PC-3 (cell line): Measurements from ENCODE around the gene GRHL3. TPM values are rescaled to one million over a fixed set of nuclear protein-coding genes. Genes with fewer than 3 reads are reported as not detected.

Experiments used
- ATAC-seq: fragments of 200-7000 bp; cut with Tn5 transposase; 2 replicates; pipeline ENCODE4 v1.9.1; 2020; ENCODE audit warnings: mild to moderate bottlenecking, moderate library complexity
- BruUV-seq: library from RNA; stranded (reverse); fragments of 400-500 nt; replicated peaks from 2 replicates; lab custom pipeline; 2021; lab: Mats Ljungman, UMichigan
- CTCF ChIA-PET: fragments of 300-600 bp; sonication (Branson Sonifier 250); formaldehyde crosslinking; loops from one replicate; lab custom pipeline; 2022; ENCODE audit warnings: antibody characterized with exemption; lab: Charles Lee
- POLR2A ChIA-PET: fragments of 300-600 bp; sonication (Branson Sonifier 250); formaldehyde crosslinking; loops from one replicate; lab custom pipeline; 2022; ENCODE audit warnings: antibody characterized with exemption; ENCODE audit not compliant: unreplicated experiment; lab: Charles Lee
- DNase-seq: peaks from one replicate; pipeline ENCODE4 v3.0.0-alpha.2; 2015
- H2AFZ ChIP-seq: fragments of 300-600 bp; sonication (generic); 2 replicates; pipeline ENCODE4 v1.6.0; 2016; ENCODE audit warnings: antibody characterized with exemption, low read length
- H3F3A ChIP-seq: fragments of 300-600 bp; sonication (generic); one replicate; pipeline ENCODE4 v1.6.0; 2017; ENCODE audit warnings: antibody characterized with exemption, low read length, control low read depth, mild to moderate bottlenecking; ENCODE audit not compliant: unreplicated experiment
- H3K27ac ChIP-seq: fragments of 300-600 bp; sonication (generic); 2 replicates; pipeline ENCODE4 v1.5.1; 2016; ENCODE audit warnings: mild to moderate bottlenecking, low read length
- H3K27me3 ChIP-seq: fragments of 300-600 bp; sonication (generic); 2 replicates; pipeline ENCODE4 v1.6.1; 2016; ENCODE audit warnings: low read length, mixed read lengths
- H3K36me3 ChIP-seq: fragments of 300-600 bp; sonication (generic); 2 replicates; pipeline ENCODE4 v1.6.1; 2016; ENCODE audit warnings: low read depth, mixed run types, low read length, mixed read lengths
- H3K4me1 ChIP-seq: fragments of 300-600 bp; sonication (generic); 2 replicates; pipeline ENCODE4 v1.5.1; 2016; ENCODE audit warnings: low read length; ENCODE audit not compliant: insufficient read depth
- H3K4me2 ChIP-seq: fragments of 300-600 bp; sonication (generic); 2 replicates; pipeline ENCODE4 v1.6.0; 2016; ENCODE audit warnings: low read length
- H3K4me3 ChIP-seq: fragments of 300-600 bp; sonication (generic); 2 replicates; pipeline ENCODE4 v1.5.1; 2016; ENCODE audit warnings: mild to moderate bottlenecking, low read length, mixed read lengths
- H3K79me2 ChIP-seq: fragments of 300-600 bp; sonication (generic); 2 replicates; pipeline ENCODE4 v1.6.1; 2017; ENCODE audit warnings: low read length, mixed read lengths
- H3K9ac ChIP-seq: fragments of 300-600 bp; sonication (generic); 2 replicates; pipeline ENCODE4 v1.6.0; 2016; ENCODE audit warnings: mild to moderate bottlenecking, low read length
- H3K9me2 ChIP-seq: fragments of 300-600 bp; sonication (generic); replicated peaks from 2 replicates; pipeline ENCODE4 v1.6.1; 2016; ENCODE audit warnings: mixed run types, low read length, mixed read lengths
- H3K9me3 ChIP-seq: fragments of 300-600 bp; sonication (generic); 2 replicates; pipeline ENCODE4 v1.6.1; 2016; ENCODE audit warnings: low read length, mixed read lengths
- H4K20me1 ChIP-seq: fragments of 300-600 bp; sonication (generic); 2 replicates; pipeline ENCODE4 v1.6.1; 2016; ENCODE audit warnings: low read length, mixed read lengths
- EZH2 ChIP-seq: fragments of 300-600 bp; sonication (generic); IDR thresholded peaks from one replicate; pipeline ENCODE4 v1.6.1; 2017; ENCODE audit warnings: antibody characterized with exemption, mild to moderate bottlenecking, low read length; ENCODE audit not compliant: unreplicated experiment
- EZH2phosphoT487 ChIP-seq: fragments of 300-600 bp; sonication (generic); IDR thresholded peaks from 2 replicates; pipeline ENCODE4 v1.6.1; 2018; ENCODE audit warnings: mild to moderate bottlenecking, antibody characterized with exemption, low read length, borderline replicate concordance
- intact Hi-C: fragments of 100-400 bp; cut with micrococcal nuclease; formaldehyde crosslinking; loops from 2 replicates; pipeline ENCODE4 v1.9.0; 2023
- total RNA-seq: library from RNA; depleted of rRNA; stranded (reverse); fragments of >200 nt; gene quantifications from 2 replicates; pipeline ENCODE4 v1.2.3, GENCODE V29; 2014
- TF ChIP-seq, protein P1 (sequence below): fragments of 300-600 bp; sonication (generic); conservative IDR thresholded peaks from 2 replicates; pipeline ENCODE4 v1.5.1; 2017; ENCODE audit warnings: antibody characterized with exemption, low read depth, mild to moderate bottlenecking, low read length

The GRHL3 gene
- total RNA-seq, 1 experiment from 2014 or later = 3.5 TPM

DNA sequence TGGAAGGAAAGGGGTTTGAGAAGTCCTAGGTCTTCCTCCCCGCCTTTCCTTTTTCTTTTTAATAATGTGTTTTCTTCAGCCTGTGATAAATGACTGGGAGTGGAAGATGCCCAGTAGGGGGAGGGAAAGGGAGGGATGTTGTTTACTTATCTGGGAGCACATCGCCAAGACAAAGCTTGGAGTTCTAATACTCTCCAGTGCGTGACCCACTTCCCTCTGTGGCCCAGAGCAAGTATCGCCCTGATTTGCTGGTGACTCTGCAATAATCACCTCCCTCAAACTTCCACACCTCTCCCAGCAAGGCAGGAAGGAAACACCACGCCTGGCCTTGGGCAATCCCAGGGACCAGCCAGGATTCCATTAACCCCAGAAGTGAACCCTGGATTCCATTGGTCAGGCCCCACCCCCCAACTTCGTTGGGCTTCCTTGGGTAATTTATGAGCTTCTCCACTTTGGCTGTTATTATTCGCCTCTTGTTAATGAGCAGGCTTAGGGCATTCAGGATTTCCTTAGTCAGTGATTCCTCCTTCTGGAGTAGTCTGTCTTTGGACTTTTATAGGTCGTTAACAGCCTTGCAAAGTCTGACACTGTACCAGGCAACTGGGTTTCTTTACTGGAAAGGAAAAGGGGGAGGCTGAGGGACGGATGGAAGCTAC lies 24.3 kb upstream of the GRHL3 start:
- TF ChIP-seq, protein P1, sequence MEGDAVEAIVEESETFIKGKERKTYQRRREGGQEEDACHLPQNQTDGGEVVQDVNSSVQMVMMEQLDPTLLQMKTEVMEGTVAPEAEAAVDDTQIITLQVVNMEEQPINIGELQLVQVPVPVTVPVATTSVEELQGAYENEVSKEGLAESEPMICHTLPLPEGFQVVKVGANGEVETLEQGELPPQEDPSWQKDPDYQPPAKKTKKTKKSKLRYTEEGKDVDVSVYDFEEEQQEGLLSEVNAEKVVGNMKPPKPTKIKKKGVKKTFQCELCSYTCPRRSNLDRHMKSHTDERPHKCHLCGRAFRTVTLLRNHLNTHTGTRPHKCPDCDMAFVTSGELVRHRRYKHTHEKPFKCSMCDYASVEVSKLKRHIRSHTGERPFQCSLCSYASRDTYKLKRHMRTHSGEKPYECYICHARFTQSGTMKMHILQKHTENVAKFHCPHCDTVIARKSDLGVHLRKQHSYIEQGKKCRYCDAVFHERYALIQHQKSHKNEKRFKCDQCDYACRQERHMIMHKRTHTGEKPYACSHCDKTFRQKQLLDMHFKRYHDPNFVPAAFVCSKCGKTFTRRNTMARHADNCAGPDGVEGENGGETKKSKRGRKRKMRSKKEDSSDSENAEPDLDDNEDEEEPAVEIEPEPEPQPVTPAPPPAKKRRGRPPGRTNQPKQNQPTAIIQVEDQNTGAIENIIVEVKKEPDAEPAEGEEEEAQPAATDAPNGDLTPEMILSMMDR = no peak
- TF ChIP-seq EZH2phosphoT487 (no peak), EZH2 (no peak)
- H3K9me3 ChIP-seq = no peaks in the 10 kb centered on the region
- ATAC-seq (peak; percentile 82), DNase-seq (peak; percentile 84)
- peak overlapping the region; percentile 96 for H3K27ac ChIP-seq
- peaks cover 44% of the 10 kb centered on the region for H3K4me1 ChIP-seq
- no peaks in the 10 kb centered on the region for H4K20me1 ChIP-seq
- H3K27me3 ChIP-seq = no peaks in the 10 kb centered on the region
- peak overlapping the region; percentile 43 for H3K4me3 ChIP-seq
- peak overlapping the region; percentile 41; the same call in 1 of the 2 replicates for H2AFZ ChIP-seq
- peaks cover 12% of the 10 kb centered on the region for H3F3A ChIP-seq
- H3K9ac ChIP-seq = peak overlapping the region; percentile 66
- POLR2A ChIA-PET = interaction anchor here (0.5 to 1.1 kb wide), 2 partner anchors 69 to 1107 kb away, joined by 3 to 4 read pairs; no protein-coding TSS in a partner anchor
- no peaks in the 10 kb centered on the region for H3K36me3 ChIP-seq
- H3K9me2 ChIP-seq = no peaks in the 10 kb centered on the region
- CTCF ChIA-PET = interaction anchor here (0.7 to 1.5 kb wide), 6 partner anchors 11 to 96 kb away, joined by 3 to 11 read pairs (median 3); no protein-coding TSS in a partner anchor
- intact Hi-C loops = loop anchor here (1.0 to 5.0 kb wide), 4 partner anchors 12 to 97 kb away; no protein-coding TSS in a partner anchor
- BruUV-seq = TSS peak; percentile 74
- no peaks in the 10 kb centered on the region for H3K79me2 ChIP-seq
- peak overlapping the region; percentile 75 for H3K4me2 ChIP-seq

DNA sequence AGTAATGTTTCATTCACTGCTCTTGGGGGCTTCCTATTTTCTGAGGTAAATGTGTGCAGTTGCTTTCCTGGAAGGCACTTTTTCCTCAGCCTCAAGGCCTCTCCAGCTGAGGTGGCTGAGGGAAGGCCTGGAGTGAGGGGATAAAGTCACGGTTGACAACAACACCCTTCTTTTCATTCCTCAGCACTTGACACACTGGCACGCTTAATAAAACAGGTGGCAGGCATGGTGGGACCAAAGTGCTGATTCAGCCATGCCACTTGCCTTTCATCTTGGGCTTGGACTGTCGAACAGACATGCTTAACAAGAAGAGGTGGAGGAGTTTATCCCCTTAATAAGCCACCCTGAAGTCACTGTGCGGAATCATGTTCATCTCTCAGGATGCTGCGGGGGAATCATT lies 23.6 kb upstream of the GRHL3 start:
- ATAC-seq (no peak), DNase-seq (no peak)
- ChIA-PET CTCF (interaction anchor here (0.7 to 1.5 kb wide), 6 partner anchors 12 to 96 kb away, joined by 3 to 11 read pairs (median 3); no protein-coding TSS in a partner anchor), POLR2A (interaction anchor here (0.5 to 1.1 kb wide), 2 partner anchors 69 to 1107 kb away, joined by 3 to 4 read pairs; no protein-coding TSS in a partner anchor)
- no peak overlapping the region for H3K4me3 ChIP-seq
- H3K79me2 ChIP-seq = no peaks in the 10 kb centered on the region
- H2AFZ ChIP-seq = no peak overlapping the region
- BruUV-seq = no TSS peak
- peak overlapping the region; percentile 75 for H3K4me2 ChIP-seq
- H4K20me1 ChIP-seq = no peaks in the 10 kb centered on the region
- peaks cover 12% of the 10 kb centered on the region for H3F3A ChIP-seq
- H3K9ac ChIP-seq = peak overlapping the region; percentile 66
- H3K9me3 ChIP-seq = no peaks in the 10 kb centered on the region
- TF ChIP-seq EZH2 (no peak), EZH2phosphoT487 (no peak)
- TF ChIP-seq, protein P1 = no peak
- no peaks in the 10 kb centered on the region for H3K27me3 ChIP-seq
- H3K36me3 ChIP-seq = no peaks in the 10 kb centered on the region
- H3K9me2 ChIP-seq = no peaks in the 10 kb centered on the region
- intact Hi-C loops = no loop called here
- H3K4me1 ChIP-seq = peaks cover 37% of the 10 kb centered on the region
- peak overlapping the region; percentile 96 for H3K27ac ChIP-seq
